Activated CD4-positive, alpha-beta T cell treated with anti-CD3 and anti-CD28 coated beads for 1 hour (primary cell): Measurements from ENCODE around the gene COL6A1.

ENCODE experiments used
- DNase-seq: peaks from one replicate; pipeline ENCODE4 v3.0.0-alpha.2; 2020

COL6A1 gene

DNA sequence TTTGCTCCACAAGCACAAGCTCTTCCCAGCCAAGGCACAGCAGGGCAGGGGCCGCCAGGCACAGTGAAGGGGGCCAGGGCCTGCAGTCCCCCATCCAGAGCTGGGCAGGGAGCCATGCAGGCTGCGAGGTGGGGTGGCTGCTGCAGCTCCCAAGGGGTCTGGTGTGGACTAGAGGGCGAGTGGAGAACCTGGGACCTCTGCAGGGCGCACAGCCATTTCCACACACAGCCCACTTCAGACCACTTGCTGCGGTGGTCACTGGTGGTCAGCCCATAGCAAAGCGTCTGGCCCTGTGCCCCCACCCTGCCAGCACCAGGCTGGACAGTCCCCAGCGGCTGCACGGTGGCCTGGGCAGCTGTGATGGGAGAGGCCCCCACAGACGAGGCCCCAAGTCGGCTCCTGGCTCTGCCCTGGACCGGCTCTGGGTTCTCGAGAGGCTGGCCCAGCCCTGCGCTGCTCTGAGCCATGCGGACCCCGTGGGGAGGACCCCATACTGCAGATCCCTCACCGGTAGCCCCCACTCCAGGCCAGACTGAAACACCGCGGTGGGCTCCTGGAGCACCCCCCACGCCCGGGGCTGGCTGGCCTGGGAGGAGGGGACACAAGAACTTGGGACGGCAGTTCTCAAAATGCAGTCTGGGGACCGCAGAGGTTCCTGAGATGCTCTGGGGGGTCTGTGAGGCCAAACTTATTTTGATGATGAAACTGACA lies 69.3 kb downstream of the COL6A1 start:
- DNase-seq: no peak

DNA sequence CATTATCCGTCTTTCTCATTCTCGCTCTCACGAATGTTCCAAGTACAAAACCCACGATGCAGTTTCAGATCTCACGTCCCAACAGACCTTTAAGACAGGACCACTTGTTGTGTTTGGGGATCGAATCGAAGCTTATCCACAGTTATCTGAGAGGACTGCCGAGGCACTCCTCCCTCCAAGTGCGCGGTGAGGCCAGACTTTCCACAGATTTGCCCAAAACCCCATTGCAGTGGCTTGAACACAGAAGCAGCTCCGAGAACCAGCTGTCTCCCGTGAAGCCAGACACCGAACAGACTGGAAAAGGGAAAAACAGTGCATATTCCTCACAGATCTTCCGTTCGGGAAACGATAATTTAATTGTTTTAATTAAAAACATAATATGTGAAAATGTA lies 69.8 kb downstream of the COL6A1 start:
- no peak for DNase-seq

DNA sequence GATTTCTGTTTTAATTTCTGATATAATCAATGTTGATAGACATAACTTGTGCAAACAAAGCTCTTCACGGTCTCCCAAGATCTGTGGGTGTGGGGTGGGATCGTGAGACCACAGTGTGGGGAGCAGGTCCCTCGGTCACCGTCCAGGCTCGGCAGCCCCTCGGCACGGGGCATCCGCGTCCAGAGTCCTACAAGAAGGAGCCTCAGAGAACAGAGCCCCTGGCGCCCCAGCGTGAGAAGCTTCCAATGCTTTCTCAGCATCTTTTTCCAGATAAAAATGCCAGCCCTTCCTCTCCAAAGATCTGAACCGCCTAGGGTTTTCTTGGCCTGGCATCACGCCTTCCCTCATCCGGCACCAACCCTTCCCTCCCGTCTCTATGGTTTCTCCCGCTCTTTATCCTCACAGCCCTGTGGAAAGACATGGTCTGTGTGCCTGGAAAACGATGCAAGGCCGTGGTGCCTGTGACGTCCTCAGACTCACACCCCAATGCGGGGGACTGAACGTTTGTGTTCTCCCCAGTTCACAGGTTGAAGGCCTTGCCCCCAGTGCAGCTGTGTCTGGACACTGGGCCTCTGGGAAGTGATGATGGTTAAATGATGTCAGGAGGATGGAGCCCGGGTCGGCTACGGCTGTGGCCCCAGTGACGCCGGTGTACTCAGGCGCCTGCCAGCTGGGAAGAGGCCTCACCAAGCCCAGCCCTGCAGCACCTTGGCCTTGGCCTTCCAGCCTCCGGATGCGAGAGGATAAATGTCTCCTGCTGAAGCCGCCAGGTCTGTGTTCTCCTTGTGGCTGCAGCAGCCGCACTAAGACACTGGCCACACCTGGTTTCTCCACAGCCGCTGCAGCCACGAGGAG lies 70.5 kb downstream of the COL6A1 start:
- no peak for DNase-seq

DNA sequence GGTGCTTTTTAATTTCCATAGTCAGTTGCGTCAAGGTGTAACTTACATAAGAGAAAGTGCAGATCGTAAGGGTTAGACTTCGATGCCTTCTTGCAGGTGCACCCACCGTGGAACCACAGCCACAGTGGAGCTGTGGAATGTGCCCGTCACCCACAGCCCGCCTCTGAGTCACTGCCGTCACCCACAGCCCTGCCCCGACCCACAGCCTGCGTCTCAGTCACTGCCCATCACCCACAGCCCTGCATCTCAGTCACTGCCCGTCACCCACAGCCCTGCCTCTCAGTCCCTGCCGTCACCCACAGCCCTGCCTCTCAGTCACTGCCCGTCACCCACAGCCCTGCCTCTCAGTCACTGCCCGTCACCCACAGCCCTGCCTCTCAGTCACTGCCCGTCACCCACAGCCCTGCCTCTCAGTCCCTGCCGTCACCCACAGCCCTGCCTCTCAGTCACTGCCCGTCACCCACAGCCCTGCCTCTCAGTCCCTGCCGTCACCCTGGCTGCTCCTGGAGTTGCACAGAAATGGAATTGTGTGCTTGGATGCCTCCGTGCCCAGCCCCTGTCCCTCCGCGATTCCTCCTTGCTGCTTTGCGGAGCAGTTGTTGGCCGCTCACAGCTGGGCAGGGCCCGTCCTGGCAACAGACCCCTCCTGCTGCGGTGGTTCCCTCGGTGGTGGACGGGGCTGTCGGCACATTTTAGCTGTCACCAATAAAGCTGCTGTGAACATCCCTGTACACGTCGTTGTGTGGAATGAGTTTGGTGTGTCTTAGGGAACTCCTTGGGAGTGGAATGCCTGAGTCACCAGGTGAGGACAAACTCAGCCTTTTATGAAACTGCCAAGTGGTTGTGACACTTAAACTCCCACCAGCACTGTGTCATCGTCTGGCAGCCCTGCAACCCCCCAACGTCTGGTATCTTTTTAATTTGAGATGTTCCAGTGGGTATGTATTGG lies 71.4 kb downstream of the COL6A1 start:
- DNase-seq: no peak

DNA sequence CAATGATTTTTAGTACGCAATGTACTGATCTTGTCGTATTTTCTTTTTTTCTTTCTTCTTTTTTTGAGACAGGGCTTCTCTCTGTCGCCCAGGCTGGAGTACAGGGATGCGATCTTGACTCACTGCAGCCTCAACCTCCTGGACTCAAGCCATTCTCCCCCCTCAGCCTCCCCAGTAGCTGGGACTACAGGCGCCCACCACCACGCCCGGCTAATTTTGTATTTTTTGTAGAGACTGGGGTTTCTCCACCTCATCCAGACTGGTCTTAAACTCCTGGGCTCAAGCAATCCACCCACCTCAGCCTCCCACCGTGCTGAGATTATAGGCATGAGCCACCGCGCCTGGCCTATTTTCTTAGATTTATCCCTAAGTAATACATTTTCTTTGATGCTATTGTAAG lies 72.5 kb downstream of the COL6A1 start:
- no peak for DNase-seq

DNA sequence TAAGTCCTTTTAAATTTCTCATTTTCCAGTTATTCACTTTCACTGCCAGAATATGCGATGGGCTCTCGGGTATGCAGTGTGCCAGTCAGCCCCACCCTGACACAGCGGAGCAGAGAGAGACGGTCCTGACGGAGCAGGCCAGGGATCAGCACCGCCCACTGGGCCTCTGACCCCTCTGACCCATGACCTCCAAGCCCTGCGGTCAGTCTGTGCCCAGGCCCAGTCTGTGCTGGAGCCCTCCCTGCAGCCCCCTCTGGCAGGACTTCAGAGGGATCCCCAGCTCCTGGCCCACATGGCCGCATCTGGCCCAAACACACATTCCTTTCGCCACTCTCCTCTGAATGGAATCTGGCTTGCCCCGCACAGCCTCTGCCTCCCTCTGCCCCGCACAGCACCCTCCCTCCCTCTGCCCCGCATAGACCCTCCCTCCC lies 72.9 kb downstream of the COL6A1 start:
- no peak for DNase-seq
